HepG2 (cell line): ENCODE data around the gene PFKFB4. TPM values are rescaled to one million over a fixed set of nuclear protein-coding genes. Genes with fewer than 3 reads are reported as not detected.
A peak's percentile ranks its signal among the peaks of the same experiment; 100 is the strongest.

Source experiments
- CSRNP1 ChIP-seq: sonication (generic); formaldehyde crosslinking; IDR thresholded peaks from 2 replicates; pipeline ENCODE4 v1.8.1; 2023; ENCODE audit warnings: mild to moderate bottlenecking, missing genetic modification reagents
- GLI4 ChIP-seq: sonication (generic); formaldehyde crosslinking; IDR thresholded peaks from 2 replicates; pipeline ENCODE4 v1.5.1; 2020; ENCODE audit warnings: missing genetic modification reagents, mild to moderate bottlenecking, moderate library complexity, borderline replicate concordance
- SRSF1 ChIP-seq: fragments of 200-400 bp; formaldehyde crosslinking; optimal IDR thresholded peaks from 2 replicates; pipeline ENCODE3; 2017; ENCODE audit warnings: mild to moderate bottlenecking, low read depth, low read length, moderate library complexity
- ZBTB4 ChIP-seq: sonication (generic); formaldehyde crosslinking; IDR thresholded peaks from 2 replicates; pipeline ENCODE4 v1.4.0; 2020; ENCODE audit warnings: missing genetic modification reagents, mild to moderate bottlenecking, borderline replicate concordance
- ZNF136 ChIP-seq: sonication (generic); formaldehyde crosslinking; IDR thresholded peaks from 2 replicates; pipeline ENCODE4 v1.8.1; 2022; ENCODE audit warnings: low read depth, mild to moderate bottlenecking, moderate library complexity, missing genetic modification reagents
- ZNF382 ChIP-seq: sonication (generic); formaldehyde crosslinking; IDR thresholded peaks from 2 replicates; pipeline ENCODE4 v1.5.0; 2020; ENCODE audit warnings: missing genetic modification reagents, mild to moderate bottlenecking, borderline replicate concordance
- ZNF639 ChIP-seq: conservative IDR thresholded peaks from 2 replicates; pipeline ENCODE4 v1.6.1; 2018; ENCODE audit warnings: missing genetic modification reagents
- ZSCAN29 ChIP-seq: sonication (generic); formaldehyde crosslinking; conservative IDR thresholded peaks from 2 replicates; pipeline ENCODE4 v1.4.0; 2020; ENCODE audit warnings: mild to moderate bottlenecking, missing genetic modification reagents
- polyA plus RNA-seq, 8 experiments: library from polyadenylated mRNA; depleted of rRNA in 3 of 8; stranded (reverse) in 7 of 8; unstranded in 1 of 8; fragments of >200 nt; fragmentation: Illumina TruSeq in 4 of 8; extraction: Trizol in 4 of 8; gene quantifications; 2 replicates each; pipeline versions ENCODE4 v1.2.1 to v1.2.3, GENCODE V29; 2011 to 2016; ENCODE audit warnings: low read depth in 4 of 8, missing spikeins in 1 of 8, mixed read lengths in 1 of 8; ENCODE audit not compliant: insufficient read depth in 1 of 8
- total RNA-seq, 5 experiments: library from RNA; depleted of rRNA; stranded (reverse); fragments of >200 nt; fragmentation: Illumina TruSeq; extraction: Trizol; gene quantifications; 2 replicates each; pipeline ENCODE4 v1.2.3, GENCODE V29; 2016; ENCODE audit warnings: low read depth in 1 of 5

PFKFB4 gene
- total and polyA plus RNA-seq, 2 of the 13 experiments (the other 11 are each of a cell fraction or from before 2014, with no cell fraction given) = 7.1 to 103 TPM

- peak; percentile 59; the same call in 1 of the 2 replicates for TF ChIP-seq ZBTB4 (CRISPR knock-in tag)
- TF ChIP-seq ZNF639 (CRISPR knock-in tag) = no peak
- 0 out of 2 replicates have a peak, but pooled peaks have one; percentile 45 for TF ChIP-seq ZNF136
- TF ChIP-seq GLI4 (CRISPR knock-in tag) = no peak
- TF ChIP-seq ZSCAN29 = no peak
- TF ChIP-seq ZNF382 (CRISPR knock-in tag) = no peak
- no peak for TF ChIP-seq CSRNP1 (CRISPR knock-in tag)
- TF ChIP-seq SRSF1 = no peak
These were observed 4.6 kb upstream of the PFKFB4 start (continued) for GRCh38 chr3:48561045-48561736.
